ENCODE results near the gene PLXDC2.

The PLXDC2 gene

GRCh38 chr10:20117471-20117870 lies 301.2 kb downstream of the PLXDC2 start:
- TF ChIP-seq CTCF (conservative IDR thresholded peaks at IDR 0.05; ENCODE audit: low read depth, low read length), result no peak
- DNase-seq (ENCODE audit: low read depth), result no peak
- no peak overlapping the region for H3K4me3 ChIP-seq (ENCODE audit: low read length)

- no peak for TF ChIP-seq CTCF (conservative IDR thresholded peaks at IDR 0.05; ENCODE audit: low read depth, low read length)
- H3K4me3 ChIP-seq (ENCODE audit: low read length), result no peak overlapping the region
- DNase-seq (ENCODE audit: low read depth), result no peak
Measured at GRCh38 chr10:20118119-20118518, 301.9 kb downstream of the PLXDC2 start.

- DNase-seq (ENCODE audit: low read depth), result no peak
- no peak for TF ChIP-seq CTCF (conservative IDR thresholded peaks at IDR 0.05; ENCODE audit: low read depth, low read length)
- H3K4me3 ChIP-seq (ENCODE audit: low read length), result no peak overlapping the region
Measured at GRCh38 chr10:20128811-20129210, 312.6 kb downstream of the PLXDC2 start.

- no peak for TF ChIP-seq CTCF (conservative IDR thresholded peaks at IDR 0.05; ENCODE audit: low read depth, low read length)
- DNase-seq (ENCODE audit: low read depth), result no peak
- H3K4me3 ChIP-seq (ENCODE audit: low read length), result no peak overlapping the region
Measured at GRCh38 chr10:20132816-20133215, 316.6 kb downstream of the PLXDC2 start.

- no peak overlapping the region for H3K4me3 ChIP-seq (ENCODE audit: low read length)
- TF ChIP-seq CTCF (conservative IDR thresholded peaks at IDR 0.05; ENCODE audit: low read depth, low read length), result no peak
- no peak for DNase-seq (ENCODE audit: low read depth)
Measured at GRCh38 chr10:20133669-20134189, 317.5 kb downstream of the PLXDC2 start.

- no peak overlapping the region for H3K4me3 ChIP-seq (ENCODE audit: low read length)
- DNase-seq (ENCODE audit: low read depth), result peak; percentile 61
- no peak for TF ChIP-seq CTCF (conservative IDR thresholded peaks at IDR 0.05; ENCODE audit: low read depth, low read length)
Measured at GRCh38 chr10:20142311-20142710, 326.1 kb downstream of the PLXDC2 start.

- DNase-seq (ENCODE audit: low read depth), result no peak
- H3K4me3 ChIP-seq (ENCODE audit: low read length), result no peak overlapping the region
- no peak for TF ChIP-seq CTCF (conservative IDR thresholded peaks at IDR 0.05; ENCODE audit: low read depth, low read length)
Measured at GRCh38 chr10:20144268-20144667, 328.0 kb downstream of the PLXDC2 start.
